Measurements from ENCODE around the gene MMP7. TPM values are rescaled to one million over a fixed set of nuclear protein-coding genes. Genes with fewer than 3 reads are reported as not detected.

MMP7 gene
- total RNA-seq, 4 donors from 2014 or later = 1.2 TPM; not detected in 3

- H3K36me3 ChIP-seq = no peaks in the 10 kb centered on the region
- intact Hi-C loops (cut with DNase I) = no loop called here
- WGBS, 2 donors = 34 to 40% methylated on average over 8 of the region's 8 CpGs
- H3K27ac ChIP-seq = peak overlapping the region in 1 of 3 donors; percentile 62
- peak; percentile 30 to 57 for DNase-seq
- peaks cover 0 to 25% of the 10 kb centered on the region in 2 donors for H3K4me1 ChIP-seq
- no peak overlapping the region for H3K4me3 ChIP-seq (replicated peaks in 1 of 3)
- H3K9me3 ChIP-seq = no peaks in the 10 kb centered on the region
- no peaks in the 10 kb centered on the region for H3K27me3 ChIP-seq
- no peak for TF ChIP-seq CTCF (IDR thresholded peaks at IDR 0.05)
Measured at GRCh38 chr11:102552447-102553194, 22.1 kb upstream of the MMP7 start.

- intact Hi-C loops (cut with DNase I) = no loop called here
- no peaks in the 10 kb centered on the region for H3K36me3 ChIP-seq
- H3K9me3 ChIP-seq = no peaks in the 10 kb centered on the region
- no peaks in the 10 kb centered on the region for H3K27me3 ChIP-seq
- H3K4me3 ChIP-seq (replicated peaks in 1 of 3) = no peak overlapping the region
- peaks cover 5 to 31% of the 10 kb centered on the region in 2 donors for H3K4me1 ChIP-seq
- H3K27ac ChIP-seq = peak overlapping the region in 1 of 3 donors; percentile 62
- WGBS, 2 donors = 58 to 64% methylated on average over 2 of the region's 2 CpGs
- no peak for TF ChIP-seq CTCF (IDR thresholded peaks at IDR 0.05)
- no peak for TF ChIP-seq POLR2A (IDR thresholded peaks at IDR 0.05)
- no peak for DNase-seq
Measured at GRCh38 chr11:102552020-102552419, 21.5 kb upstream of the MMP7 start.

GRCh38 chr11:102551169-102551781 lies 20.7 kb upstream of the MMP7 start:
- intact Hi-C loops (cut with DNase I) = no loop called here
- Histone ChIP-seq H3K4me3 (replicated peaks in 1 of 3) (no peak overlapping the region), H3K9me3 (no peaks in the 10 kb centered on the region), H3K27ac (no peak overlapping the region), H3K4me1 (peaks cover 5 to 34% of the 10 kb centered on the region in 2 donors), H3K36me3 (no peaks in the 10 kb centered on the region), H3K27me3 (no peaks in the 10 kb centered on the region)
- WGBS, 2 donors = 60 to 63% methylated on average over 6 of the region's 6 CpGs
- TF ChIP-seq CTCF (IDR thresholded peaks at IDR 0.05) (no peak), POLR2A (IDR thresholded peaks at IDR 0.05) (no peak)
- DNase-seq = no peak

GRCh38 chr11:102546923-102547471 lies 16.4 kb upstream of the MMP7 start:
- intact Hi-C loops (cut with DNase I) = no loop called here
- no peak overlapping the region for H3K4me3 ChIP-seq (replicated peaks in 1 of 3)

More at GRCh38 chr11:102546923-102547471, 16.4 kb upstream of the MMP7 start:
- Histone ChIP-seq H3K27me3 (no peaks in the 10 kb centered on the region), H3K27ac (peak overlapping the region in 1 of 3 donors; percentile 20), H3K9me3 (no peaks in the 10 kb centered on the region), H3K4me1 (peaks cover 5 to 21% of the 10 kb centered on the region in 2 donors), H3K36me3 (no peaks in the 10 kb centered on the region)
- peak; percentile 71 for DNase-seq
- WGBS, 2 donors = 43 to 56% methylated on average over 3 of the region's 3 CpGs
- TF ChIP-seq CTCF (IDR thresholded peaks at IDR 0.05) = no peak
- TF ChIP-seq POLR2A (IDR thresholded peaks at IDR 0.05) = no peak

Data from thyroid gland (tissue), 4 donors.